Esophagus muscularis mucosa (tissue), 3 donors: ENCODE measurements around the gene CKAP5.

Experiments
- POLR2AphosphoS5 ChIP-seq, 2 donors: sonication (generic); formaldehyde crosslinking; IDR thresholded peaks; one replicate each; pipeline ENCODE4 v1.6.1; 2017; ENCODE audit warnings: antibody characterized with exemption in 2 of 2
- TF ChIP-seq, protein P1 (sequence below), 3 experiments: fragments of 200-600 bp in 2 of 3; fragments of 450-650 bp in 1 of 3; sonication (generic) in 2 of 3; IDR thresholded peaks; one replicate each; pipeline ENCODE4 v1.5.1; 2017 to 2019; ENCODE audit warnings: antibody characterized with exemption in 3 of 3, mild to moderate bottlenecking in 2 of 3, moderate library complexity in 1 of 3

DNA sequence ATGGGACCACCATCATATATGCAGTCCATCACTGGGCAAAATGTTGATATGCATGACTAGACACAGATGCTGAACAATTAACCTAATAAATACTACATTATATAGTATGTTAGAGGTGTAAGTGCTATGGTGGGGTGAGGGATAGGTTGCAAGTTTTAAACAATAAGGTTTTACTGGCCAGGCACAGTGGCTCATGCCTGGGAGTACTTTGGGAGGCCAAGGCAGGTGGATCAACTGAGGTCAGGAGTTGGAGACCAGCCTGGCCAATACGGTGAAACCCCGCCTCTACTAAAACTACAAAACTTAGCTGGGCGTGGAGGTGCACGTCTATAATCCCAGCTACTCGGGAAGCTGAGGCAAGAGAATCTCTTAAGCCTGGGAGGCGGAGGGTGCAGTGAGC lies 98.9 kb downstream of the CKAP5 start:
- no peak for TF ChIP-seq POLR2AphosphoS5 (IDR thresholded peaks at IDR 0.05)
- TF ChIP-seq, protein P1, sequence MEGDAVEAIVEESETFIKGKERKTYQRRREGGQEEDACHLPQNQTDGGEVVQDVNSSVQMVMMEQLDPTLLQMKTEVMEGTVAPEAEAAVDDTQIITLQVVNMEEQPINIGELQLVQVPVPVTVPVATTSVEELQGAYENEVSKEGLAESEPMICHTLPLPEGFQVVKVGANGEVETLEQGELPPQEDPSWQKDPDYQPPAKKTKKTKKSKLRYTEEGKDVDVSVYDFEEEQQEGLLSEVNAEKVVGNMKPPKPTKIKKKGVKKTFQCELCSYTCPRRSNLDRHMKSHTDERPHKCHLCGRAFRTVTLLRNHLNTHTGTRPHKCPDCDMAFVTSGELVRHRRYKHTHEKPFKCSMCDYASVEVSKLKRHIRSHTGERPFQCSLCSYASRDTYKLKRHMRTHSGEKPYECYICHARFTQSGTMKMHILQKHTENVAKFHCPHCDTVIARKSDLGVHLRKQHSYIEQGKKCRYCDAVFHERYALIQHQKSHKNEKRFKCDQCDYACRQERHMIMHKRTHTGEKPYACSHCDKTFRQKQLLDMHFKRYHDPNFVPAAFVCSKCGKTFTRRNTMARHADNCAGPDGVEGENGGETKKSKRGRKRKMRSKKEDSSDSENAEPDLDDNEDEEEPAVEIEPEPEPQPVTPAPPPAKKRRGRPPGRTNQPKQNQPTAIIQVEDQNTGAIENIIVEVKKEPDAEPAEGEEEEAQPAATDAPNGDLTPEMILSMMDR (IDR thresholded peaks at IDR 0.05): no peak
